SU-DHL-6 (cell line): ENCODE measurements around the gene NAA10.

Source experiments
- H2AFZ ChIP-seq: fragments of 200-600 bp; sonication (generic); 2 replicates; pipeline ENCODE4 v1.6.1; 2014; ENCODE audit warnings: low read depth, mild to moderate bottlenecking, moderate library complexity, mixed read lengths, antibody characterized with exemption, low read length; ENCODE audit not compliant: severe bottlenecking
- H3F3A ChIP-seq: fragments of 200-600 bp; shearing (Covaris generic); 2 replicates; pipeline ENCODE4 v1.6.0; 2016; ENCODE audit warnings: antibody characterized with exemption, mild to moderate bottlenecking; ENCODE audit not compliant: insufficient read depth
- H3K27ac ChIP-seq: fragments of 200-600 bp; sonication (generic); 2 replicates; pipeline ENCODE4 v1.5.1; 2016; ENCODE audit warnings: low read depth, mild to moderate bottlenecking, low read length, moderate library complexity, mixed read lengths
- H3K27me3 ChIP-seq: fragments of 200-600 bp; sonication (generic), shearing (Covaris generic); 2 replicates; pipeline ENCODE4 v1.6.0; 2014; ENCODE audit warnings: mild to moderate bottlenecking, low read length
- H3K36me3 ChIP-seq: fragments of 200-600 bp; sonication (generic); 2 replicates; pipeline ENCODE4 v1.6.1; 2014; ENCODE audit warnings: mild to moderate bottlenecking, low read length, mixed read lengths
- H3K4me2 ChIP-seq: fragments of 300-600, 200-600 bp; shearing (Covaris generic), sonication (generic); 2 replicates; pipeline ENCODE4 v1.6.0; 2014; ENCODE audit warnings: low read length, low read depth, mild to moderate bottlenecking; ENCODE audit not compliant: poor library complexity, severe bottlenecking
- H3K4me3 ChIP-seq: fragments of 200-600 bp; sonication (generic); 2 replicates; pipeline ENCODE4 v1.5.1; 2014; ENCODE audit warnings: antibody characterized with exemption, low read length, mild to moderate bottlenecking, mixed read lengths; ENCODE audit not compliant: insufficient read depth, poor library complexity, severe bottlenecking
- H3K79me2 ChIP-seq: fragments of 200-600 bp; sonication (generic); 2 replicates; pipeline ENCODE4 v1.6.1; 2014; ENCODE audit warnings: mild to moderate bottlenecking, low read length, moderate library complexity; ENCODE audit not compliant: insufficient read depth
- H3K9ac ChIP-seq: fragments of 200-600 bp; sonication (generic); 2 replicates; pipeline ENCODE4 v1.7.0; 2014; ENCODE audit warnings: mild to moderate bottlenecking, low read length
- H3K9me2 ChIP-seq: fragments of 200-600 bp; sonication (generic); replicated peaks from 2 replicates; pipeline ENCODE4 v1.6.1; 2014; ENCODE audit warnings: low read length; ENCODE audit not compliant: insufficient read depth
- H3K9me3 ChIP-seq: fragments of 200-600 bp; sonication (generic); 2 replicates; pipeline ENCODE4 v1.6.1; 2014; ENCODE audit warnings: low read length, mixed read lengths; ENCODE audit not compliant: insufficient read depth
- H4K20me1 ChIP-seq: fragments of 200-600 bp; sonication (generic); 2 replicates; pipeline ENCODE4 v1.6.1; 2014; ENCODE audit warnings: low read depth, mild to moderate bottlenecking, antibody characterized with exemption, low read length, moderate library complexity, mixed read lengths
- EZH2phosphoT487 ChIP-seq: fragments of 200-600 bp; sonication (generic), shearing (Covaris generic); conservative IDR thresholded peaks from 2 replicates; pipeline ENCODE4 v1.6.1; 2018; ENCODE audit warnings: mild to moderate bottlenecking, antibody characterized with exemption, low read length, moderate library complexity, mixed read lengths
- TF ChIP-seq, protein P1 (sequence below): fragments of 200-600 bp; sonication (generic); IDR thresholded peaks from one replicate; pipeline ENCODE4 v1.5.1; 2017; ENCODE audit warnings: antibody characterized with exemption, mild to moderate bottlenecking, low read length, moderate library complexity; ENCODE audit not compliant: insufficient read depth, poor library complexity, severe bottlenecking

Gene NAA10

DNA sequence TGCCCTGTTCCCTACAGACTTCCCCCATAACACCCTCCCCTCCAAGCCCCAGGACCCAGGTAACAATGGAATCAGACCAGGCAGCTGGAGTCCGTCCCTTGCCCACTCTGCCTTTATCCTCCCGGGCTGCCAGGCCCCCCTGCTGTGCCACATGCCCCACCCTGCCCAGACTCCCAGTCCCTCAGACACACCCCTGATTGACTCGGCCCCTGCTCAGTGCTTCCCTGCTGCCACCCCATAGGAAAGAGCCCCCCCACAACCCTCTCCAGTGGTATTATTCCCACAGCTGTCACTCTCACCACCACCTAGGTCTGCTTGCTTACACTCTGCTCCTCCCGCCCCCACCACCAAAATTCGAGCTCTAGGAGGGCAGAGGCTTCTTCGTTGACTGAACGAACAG is 4.7 kb upstream of the NAA10 start:
- Histone ChIP-seq H3K4me2 (no peak overlapping the region), H3K9me3 (no peaks in the 10 kb centered on the region), H3F3A (0 out of 2 replicates have a peak, but pooled peaks cover 5% of the 10 kb centered on the region), H3K9me2 (no peaks in the 10 kb centered on the region), H3K27me3 (no peaks in the 10 kb centered on the region), H2AFZ (no peak overlapping the region), H3K36me3 (no peaks in the 10 kb centered on the region), H4K20me1 (no peaks in the 10 kb centered on the region), H3K79me2 (peaks cover under 1% of the 10 kb centered on the region; the same call in 1 of the 2 replicates), H3K9ac (no peak overlapping the region), H3K27ac (no peak overlapping the region), H3K4me3 (no peak overlapping the region)
- TF ChIP-seq EZH2phosphoT487, result no peak
- TF ChIP-seq, protein P1, sequence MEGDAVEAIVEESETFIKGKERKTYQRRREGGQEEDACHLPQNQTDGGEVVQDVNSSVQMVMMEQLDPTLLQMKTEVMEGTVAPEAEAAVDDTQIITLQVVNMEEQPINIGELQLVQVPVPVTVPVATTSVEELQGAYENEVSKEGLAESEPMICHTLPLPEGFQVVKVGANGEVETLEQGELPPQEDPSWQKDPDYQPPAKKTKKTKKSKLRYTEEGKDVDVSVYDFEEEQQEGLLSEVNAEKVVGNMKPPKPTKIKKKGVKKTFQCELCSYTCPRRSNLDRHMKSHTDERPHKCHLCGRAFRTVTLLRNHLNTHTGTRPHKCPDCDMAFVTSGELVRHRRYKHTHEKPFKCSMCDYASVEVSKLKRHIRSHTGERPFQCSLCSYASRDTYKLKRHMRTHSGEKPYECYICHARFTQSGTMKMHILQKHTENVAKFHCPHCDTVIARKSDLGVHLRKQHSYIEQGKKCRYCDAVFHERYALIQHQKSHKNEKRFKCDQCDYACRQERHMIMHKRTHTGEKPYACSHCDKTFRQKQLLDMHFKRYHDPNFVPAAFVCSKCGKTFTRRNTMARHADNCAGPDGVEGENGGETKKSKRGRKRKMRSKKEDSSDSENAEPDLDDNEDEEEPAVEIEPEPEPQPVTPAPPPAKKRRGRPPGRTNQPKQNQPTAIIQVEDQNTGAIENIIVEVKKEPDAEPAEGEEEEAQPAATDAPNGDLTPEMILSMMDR, result no peak

DNA sequence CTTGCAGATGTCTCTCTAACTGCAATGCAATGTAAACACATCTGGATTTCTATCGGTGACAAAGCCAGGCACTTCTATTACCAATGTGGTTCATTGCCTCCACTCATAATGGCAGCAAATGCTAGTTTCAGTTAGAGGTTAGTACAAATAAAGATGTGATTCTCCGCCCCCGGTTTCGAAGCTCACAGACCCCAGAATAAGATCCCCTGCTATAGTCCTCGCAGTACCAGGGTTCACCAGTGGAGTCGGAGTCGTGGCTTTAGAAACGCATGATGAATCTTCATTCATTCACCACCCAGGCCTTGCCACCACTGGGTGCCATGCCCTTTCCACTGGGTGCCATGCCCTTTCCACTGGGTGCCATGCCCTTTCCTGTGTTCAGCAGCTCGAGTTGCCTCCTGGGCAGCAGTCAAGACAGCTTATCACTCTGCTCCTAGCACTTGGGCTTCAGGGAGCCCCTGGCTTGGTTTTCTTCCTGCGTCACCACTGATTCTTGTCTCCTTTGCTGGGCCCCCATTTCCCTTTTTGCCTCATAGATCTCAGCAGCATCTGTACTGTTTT is 3.5 kb upstream of the NAA10 start:
- Histone ChIP-seq H2AFZ (no peak overlapping the region), H3K4me2 (no peak overlapping the region), H4K20me1 (no peaks in the 10 kb centered on the region), H3F3A (0 out of 2 replicates have a peak, but pooled peaks cover 5% of the 10 kb centered on the region), H3K9ac (no peak overlapping the region), H3K36me3 (no peaks in the 10 kb centered on the region), H3K79me2 (peaks cover 13% of the 10 kb centered on the region), H3K27ac (no peak overlapping the region), H3K27me3 (no peaks in the 10 kb centered on the region), H3K9me3 (no peaks in the 10 kb centered on the region), H3K9me2 (no peaks in the 10 kb centered on the region), H3K4me3 (no peak overlapping the region)
- TF ChIP-seq EZH2phosphoT487, result no peak
- TF ChIP-seq, protein P1, result no peak

DNA sequence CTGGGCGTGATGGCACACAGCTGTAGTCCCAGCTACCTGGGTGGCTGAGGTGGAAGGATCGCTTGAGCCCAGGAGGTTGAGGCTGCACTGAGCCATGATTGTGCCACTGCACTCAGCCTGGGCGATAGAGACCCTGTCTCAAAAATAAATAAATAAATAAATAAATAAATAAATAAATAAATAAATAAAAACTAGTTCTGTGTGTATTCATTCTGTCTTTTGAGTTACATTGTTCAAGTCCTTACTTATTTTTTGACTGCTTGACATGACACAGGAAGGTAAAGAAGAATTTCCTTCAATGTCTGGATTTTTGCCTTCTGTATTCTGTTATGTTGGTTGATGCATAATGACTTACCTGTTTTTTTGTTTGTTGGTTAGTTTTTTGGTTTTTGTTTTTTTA is 2.2 kb upstream of the NAA10 start:
- TF ChIP-seq EZH2phosphoT487, result no peak
- TF ChIP-seq, protein P1, result no peak
- Histone ChIP-seq H3K27me3 (no peaks in the 10 kb centered on the region), H3F3A (0 out of 2 replicates have a peak, but pooled peaks cover 5% of the 10 kb centered on the region), H3K4me2 (no peak overlapping the region), H3K79me2 (peaks cover 19% of the 10 kb centered on the region), H4K20me1 (no peaks in the 10 kb centered on the region), H3K9ac (no peak overlapping the region), H3K9me2 (no peaks in the 10 kb centered on the region), H3K36me3 (no peaks in the 10 kb centered on the region), H2AFZ (no peak overlapping the region), H3K4me3 (no peak overlapping the region), H3K9me3 (no peaks in the 10 kb centered on the region), H3K27ac (no peak overlapping the region)
